ENCODE results near the gene BTNL8. TPM values are rescaled to one million over a fixed set of nuclear protein-coding genes. Genes with fewer than 3 reads are reported as not detected.

The BTNL8 gene
- total RNA-seq, 2 experiments from 2014 or later = not detected

GRCh38 chr5:180910735-180911134, 11.8 kb downstream of the BTNL8 start:
- Histone ChIP-seq H3K36me3 (ENCODE audit: insufficient read depth, low read length) (no peaks in the 10 kb centered on the region), H3K9me3 (ENCODE audit: control insufficient read depth in 1 of 2, insufficient read depth in 1 of 2, low read length in 2 of 2) (no peaks in the 10 kb centered on the region), H3K27ac (ENCODE audit: low read depth in 1 of 2, low read length in 2 of 2) (no peak overlapping the region), H3K4me3 (ENCODE audit: low read length) (no peak overlapping the region), H3K27me3 (ENCODE audit: control insufficient read depth in 1 of 2, insufficient read depth in 2 of 2, low read length in 2 of 2) (peaks cover 11 to 12% of the 10 kb centered on the region in 2 experiments), H3K4me1 (ENCODE audit: insufficient read depth, low read length) (no peaks in the 10 kb centered on the region)
- ChIA-PET CTCF (no interaction called here), POLR2A (interaction anchor here (0.7 kb wide), 1 partner anchor 557 kb away, joined by 4 read pairs; no protein-coding TSS in a partner anchor)
- no peaks in the 10 kb centered on the region for H3K4me1 Mint-ChIP-seq (ENCODE audit: low read depth)
- DNase-seq (no peak), ATAC-seq (ENCODE audit: poor library complexity) (no peak)
- H3K9me3 Mint-ChIP-seq = no peaks in the 10 kb centered on the region
- peaks cover 31% of the 10 kb centered on the region for H3K27me3 Mint-ChIP-seq
- H3K27ac Mint-ChIP-seq = no peak overlapping the region
- H3K36me3 Mint-ChIP-seq (ENCODE audit: low read depth) = no peaks in the 10 kb centered on the region
- H3K4me3 Mint-ChIP-seq = no peak overlapping the region
- TF ChIP-seq CTCF (IDR thresholded peaks at IDR 0.05) = no peak
- intact Hi-C loops (cut with DNase I, micrococcal nuclease) = no loop called here

- DNase-seq (no peak), ATAC-seq (ENCODE audit: poor library complexity) (no peak)
- Histone ChIP-seq H3K4me3 (ENCODE audit: low read length) (no peak overlapping the region), H3K36me3 (ENCODE audit: insufficient read depth, low read length) (no peaks in the 10 kb centered on the region), H3K27ac (ENCODE audit: low read depth in 1 of 2, low read length in 2 of 2) (no peak overlapping the region), H3K27me3 (ENCODE audit: control insufficient read depth in 1 of 2, insufficient read depth in 2 of 2, low read length in 2 of 2) (peaks cover 8 to 11% of the 10 kb centered on the region in 2 experiments), H3K4me1 (ENCODE audit: insufficient read depth, low read length) (no peaks in the 10 kb centered on the region), H3K9me3 (ENCODE audit: control insufficient read depth in 1 of 2, insufficient read depth in 1 of 2, low read length in 2 of 2) (no peaks in the 10 kb centered on the region)
- Mint-ChIP-seq H3K27ac (no peak overlapping the region), H3K9me3 (no peaks in the 10 kb centered on the region), H3K36me3 (ENCODE audit: low read depth) (no peaks in the 10 kb centered on the region), H3K4me1 (ENCODE audit: low read depth) (no peaks in the 10 kb centered on the region), H3K4me3 (no peak overlapping the region), H3K27me3 (peaks cover 21% of the 10 kb centered on the region)
- ChIA-PET CTCF (no interaction called here), POLR2A (no interaction called here)
- no peak for TF ChIP-seq CTCF (IDR thresholded peaks at IDR 0.05)
- intact Hi-C loops (cut with DNase I, micrococcal nuclease) = no loop called here
Observed at GRCh38 chr5:180914646-180915045, 15.7 kb downstream of the BTNL8 start.

GRCh38 chr5:180915924-180916323, 17.0 kb downstream of the BTNL8 start:
- peaks cover 6 to 11% of the 10 kb centered on the region in 2 experiments for H3K27me3 ChIP-seq (ENCODE audit: control insufficient read depth in 1 of 2, insufficient read depth in 2 of 2, low read length in 2 of 2)
- Mint-ChIP-seq H3K36me3 (ENCODE audit: low read depth) (no peaks in the 10 kb centered on the region), H3K27me3 (peaks cover 17% of the 10 kb centered on the region), H3K4me3 (no peak overlapping the region), H3K4me1 (ENCODE audit: low read depth) (no peaks in the 10 kb centered on the region), H3K9me3 (no peaks in the 10 kb centered on the region), H3K27ac (no peak overlapping the region)
- no peak overlapping the region for H3K27ac ChIP-seq (ENCODE audit: low read depth in 1 of 2, low read length in 2 of 2)
- no peak overlapping the region for H3K4me3 ChIP-seq (ENCODE audit: low read length)
- ATAC-seq (ENCODE audit: poor library complexity) (no peak), DNase-seq (no peak)
- no peak for TF ChIP-seq CTCF (IDR thresholded peaks at IDR 0.05)
- H3K4me1 ChIP-seq (ENCODE audit: insufficient read depth, low read length) = no peaks in the 10 kb centered on the region
- POLR2A ChIA-PET = no interaction called here
- CTCF ChIA-PET = no interaction called here
- intact Hi-C loops (cut with DNase I, micrococcal nuclease) = no loop called here
- no peaks in the 10 kb centered on the region for H3K9me3 ChIP-seq (ENCODE audit: control insufficient read depth in 1 of 2, insufficient read depth in 1 of 2, low read length in 2 of 2)
- H3K36me3 ChIP-seq (ENCODE audit: insufficient read depth, low read length) = no peaks in the 10 kb centered on the region
